NCI-H69 (cell line): Measurements from ENCODE around the gene NXPE4.

Source experiments
- DNase-seq: peaks from one replicate; lab custom pipeline; 2025; lab: John Stamatoyannopoulos, UW

NXPE4 gene

DNA sequence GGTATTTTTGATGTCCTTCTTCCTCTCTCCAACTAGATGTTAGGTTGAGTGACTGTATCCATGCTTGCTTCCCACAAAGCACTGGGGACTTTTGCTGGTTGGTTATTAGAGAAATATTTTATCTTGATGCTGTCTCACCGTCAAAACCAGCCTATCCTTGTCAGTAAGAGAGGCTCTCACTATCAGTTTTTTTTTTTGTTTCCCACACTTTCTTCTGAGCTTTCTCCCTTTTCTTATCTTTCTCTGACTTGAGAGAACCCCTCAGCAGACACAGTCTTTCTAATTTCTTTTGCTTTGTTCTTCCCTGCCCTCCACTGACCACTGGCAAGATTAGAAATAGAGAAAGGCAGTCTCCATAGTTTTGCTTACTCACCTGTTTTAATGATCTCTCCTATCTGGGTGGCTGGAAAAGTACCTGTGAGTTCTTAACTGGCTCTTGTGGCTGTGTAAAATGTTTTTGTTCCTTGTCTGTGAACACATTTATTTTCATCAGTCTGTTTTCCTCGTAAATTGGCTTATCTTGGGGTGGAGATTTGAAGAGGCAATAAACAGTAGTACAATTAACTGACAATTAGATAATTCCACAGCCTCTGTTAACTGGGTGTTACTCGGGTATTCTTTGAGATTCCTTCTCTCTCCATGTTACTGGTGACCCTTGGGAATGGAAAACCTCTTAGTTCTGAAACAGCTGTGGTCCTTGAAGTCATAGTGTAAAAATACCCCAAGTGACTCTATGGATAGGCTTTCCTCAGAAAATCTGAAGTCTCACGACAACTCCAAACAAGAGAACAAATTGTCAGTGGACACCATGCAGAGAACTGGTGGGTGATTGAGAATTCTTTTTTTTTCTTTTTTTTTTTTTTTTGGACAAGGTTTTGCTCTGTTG lies 35.9 kb downstream of the NXPE4 start, which contains the start of gene NXPE1:
TSS of gene NXPE1 (minus strand) at position 457 of the 886 bp plus-strand sequence. CDS start 8,680 bp downstream, outside the sequence.
- DNase-seq = no peak

DNA sequence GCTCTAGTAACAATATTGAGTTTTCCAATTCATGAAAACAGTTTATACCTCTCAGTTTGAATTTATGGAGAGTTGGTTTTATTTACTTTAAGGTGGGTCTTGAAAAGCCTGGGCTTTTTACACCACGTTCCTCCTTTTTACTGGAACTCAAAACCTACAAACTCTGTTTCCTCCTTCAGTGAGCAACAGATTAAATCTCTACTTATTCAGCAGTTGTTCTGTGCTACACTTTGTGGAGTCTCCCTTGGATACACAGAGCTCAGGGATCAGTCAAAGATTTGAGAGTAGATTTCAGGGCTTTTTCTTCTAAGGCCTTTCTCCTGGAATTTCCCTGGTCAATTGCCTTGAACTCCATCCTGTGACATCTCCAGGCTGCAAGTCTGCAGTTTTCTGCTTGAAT lies 39.5 kb downstream of the NXPE4 start:
- DNase-seq = no peak

DNA sequence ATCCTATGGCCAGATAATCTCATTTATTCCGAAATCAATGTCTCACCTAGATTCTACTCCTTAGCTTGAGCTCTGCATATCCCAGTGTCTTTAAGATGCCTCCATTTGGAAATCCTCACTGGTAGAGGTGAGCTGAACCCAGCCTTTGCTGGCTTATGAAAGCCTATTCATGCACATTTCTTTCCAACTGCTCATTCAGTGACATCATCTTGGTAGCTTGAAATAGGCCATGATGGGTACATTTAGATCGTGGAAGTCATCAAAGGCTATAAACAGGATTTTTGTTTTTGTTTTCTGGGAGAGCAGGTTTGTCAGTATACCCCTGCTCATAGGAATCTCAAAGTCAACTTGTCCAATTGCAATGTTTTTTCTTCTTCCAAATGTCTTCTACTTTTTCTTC lies 41.9 kb downstream of the NXPE4 start:
- no peak for DNase-seq

DNA sequence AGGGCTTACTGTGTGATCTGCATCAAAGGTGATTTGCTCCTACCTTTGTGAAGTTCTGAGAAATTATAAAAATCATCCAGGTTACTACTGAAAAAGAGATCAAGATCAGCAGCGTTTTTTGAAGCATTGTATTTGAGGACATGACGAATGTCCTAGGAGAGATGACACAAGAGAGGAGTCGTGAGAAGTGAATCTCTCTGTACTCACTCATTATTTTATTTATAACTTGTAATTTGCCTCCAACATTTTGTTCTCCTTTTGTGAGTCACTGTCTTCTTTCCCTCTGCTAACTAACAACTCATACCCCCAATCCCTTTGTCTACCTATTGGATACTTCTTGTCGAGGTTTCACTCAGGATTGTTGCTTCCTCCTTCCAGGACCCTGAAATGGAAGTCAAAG lies 44.5 kb downstream of the NXPE4 start:
- no peak for DNase-seq

DNA sequence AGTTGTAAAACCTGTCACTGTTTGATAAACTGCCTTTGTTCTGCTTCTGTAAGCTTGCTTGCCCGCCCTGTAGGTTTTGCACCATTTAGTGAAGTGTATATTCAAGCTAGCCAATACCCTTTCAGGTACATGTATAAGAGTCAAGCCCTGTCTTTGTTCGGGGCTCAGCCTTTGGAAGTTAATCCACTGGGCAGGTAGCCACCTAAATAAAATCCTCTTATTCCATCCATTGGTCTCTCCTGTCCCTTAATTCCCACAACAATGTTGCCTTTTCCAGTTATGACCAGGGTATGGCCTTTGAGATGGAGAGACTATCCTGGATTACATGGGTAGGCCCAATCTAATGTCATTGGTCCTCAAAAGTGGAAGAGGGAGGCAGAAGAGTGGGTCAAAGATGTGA lies 69.9 kb downstream of the NXPE4 start:
- no peak for DNase-seq

DNA sequence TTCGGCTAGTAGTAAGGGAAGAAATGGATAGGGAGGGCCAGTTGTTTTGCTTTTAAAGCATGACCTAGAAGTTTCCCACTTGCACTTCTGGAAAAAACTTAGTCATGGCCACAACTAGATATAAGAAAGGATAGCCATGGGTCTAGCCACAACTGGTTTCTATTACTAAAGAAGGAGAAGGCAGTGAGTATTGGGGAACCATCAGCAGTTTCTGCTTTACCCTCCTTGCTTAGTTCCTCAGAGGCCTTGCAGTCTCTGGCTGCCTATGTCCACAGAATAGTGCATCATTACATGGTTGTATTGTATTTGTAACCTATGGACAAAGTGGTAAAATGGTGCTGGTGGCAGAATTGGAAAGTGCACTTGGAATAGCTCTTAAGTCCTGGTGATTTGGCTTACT lies 71.5 kb downstream of the NXPE4 start:
- DNase-seq = no peak

DNA sequence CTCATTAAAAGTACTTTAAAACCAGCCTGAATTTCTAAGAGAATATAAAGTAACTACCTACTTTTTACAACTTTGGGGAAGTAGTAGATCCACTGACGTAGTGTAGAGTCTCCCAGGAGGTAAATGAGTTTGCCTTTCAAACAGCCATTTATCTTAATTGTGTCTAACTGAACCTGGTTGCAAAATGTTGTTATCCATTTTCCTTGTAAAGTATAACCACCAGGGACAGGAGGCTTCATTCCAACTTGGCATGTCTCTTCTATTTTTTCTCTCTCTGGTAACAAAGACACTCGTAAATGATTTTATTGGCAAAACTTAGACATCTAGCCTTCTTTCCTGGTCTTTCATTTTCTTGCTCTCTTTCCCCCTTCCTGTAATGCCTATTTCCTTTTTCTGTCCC lies 72.8 kb downstream of the NXPE4 start:
- no peak for DNase-seq
